COLO668 (cell line): ENCODE results near the gene LYPD5.
"Not testable (repeated sequence)": the region's sequence is repeated elsewhere in the genome, so short reads cannot be mapped to it uniquely, and the experiment has no call there.

Source experiments
- DNase-seq: peaks from one replicate; lab custom pipeline; 2025; ENCODE audit not compliant: unreplicated experiment; lab: John Stamatoyannopoulos, UW

The LYPD5 gene

DNA sequence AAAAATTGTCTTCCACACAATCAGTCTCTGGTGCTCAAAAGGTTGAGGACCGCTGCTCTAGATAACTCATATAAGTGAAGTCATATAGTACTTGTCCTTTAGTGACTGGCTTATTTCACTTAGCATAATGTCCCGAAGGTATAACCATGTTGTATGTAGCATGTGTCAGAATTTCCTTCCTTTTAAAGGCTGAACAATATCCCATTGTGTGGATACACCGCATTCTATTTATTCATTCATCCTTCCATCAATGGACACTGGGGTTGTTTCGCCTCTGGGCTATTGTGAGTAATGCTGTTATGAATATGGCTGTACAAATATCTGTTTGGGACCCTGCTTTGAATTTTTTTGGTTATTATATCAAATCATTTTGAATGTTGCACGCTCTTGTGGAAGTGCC, 4.6 kb upstream of the LYPD5 start:
- DNase-seq = no peak

DNA sequence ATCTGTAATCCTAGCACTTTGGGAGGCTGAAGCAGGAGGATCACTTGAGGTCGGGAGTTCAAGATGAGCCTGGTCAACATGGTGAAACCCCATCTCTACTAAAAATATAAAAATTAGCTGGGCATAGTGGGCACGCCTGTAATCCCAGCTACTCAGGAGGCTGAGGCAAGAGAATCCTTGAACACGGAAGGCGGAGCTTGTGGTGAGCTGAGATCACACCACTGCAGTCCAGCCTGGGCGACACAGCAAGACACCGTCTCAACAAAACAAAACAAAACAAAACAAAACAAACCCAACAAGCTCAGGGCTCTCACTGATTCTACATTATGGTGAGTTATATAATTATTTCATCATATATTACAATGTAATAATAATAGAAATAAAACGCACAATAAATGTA, 4.2 kb upstream of the LYPD5 start:
- DNase-seq = not testable (repeated sequence)

DNA sequence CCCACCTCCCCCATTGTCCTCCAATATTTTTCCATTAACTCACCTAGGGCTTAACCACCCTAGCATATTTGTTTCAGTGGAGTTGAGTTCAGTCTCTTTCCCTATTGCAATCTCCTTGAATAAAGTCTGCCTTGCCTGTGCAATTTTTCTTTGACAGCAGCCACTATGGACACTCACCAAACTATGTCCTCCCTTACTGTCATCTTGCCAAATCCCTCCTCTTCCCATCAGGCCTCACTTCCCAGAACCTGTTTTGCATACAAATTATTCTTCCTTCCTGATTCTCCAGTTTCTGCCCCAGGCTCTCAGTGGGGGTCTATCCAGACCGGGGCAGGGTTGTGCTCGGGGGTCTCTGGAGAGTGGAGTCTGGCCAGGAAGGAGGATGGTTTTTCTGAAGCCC, 2.2 kb upstream of the LYPD5 start:
- DNase-seq = no peak

DNA sequence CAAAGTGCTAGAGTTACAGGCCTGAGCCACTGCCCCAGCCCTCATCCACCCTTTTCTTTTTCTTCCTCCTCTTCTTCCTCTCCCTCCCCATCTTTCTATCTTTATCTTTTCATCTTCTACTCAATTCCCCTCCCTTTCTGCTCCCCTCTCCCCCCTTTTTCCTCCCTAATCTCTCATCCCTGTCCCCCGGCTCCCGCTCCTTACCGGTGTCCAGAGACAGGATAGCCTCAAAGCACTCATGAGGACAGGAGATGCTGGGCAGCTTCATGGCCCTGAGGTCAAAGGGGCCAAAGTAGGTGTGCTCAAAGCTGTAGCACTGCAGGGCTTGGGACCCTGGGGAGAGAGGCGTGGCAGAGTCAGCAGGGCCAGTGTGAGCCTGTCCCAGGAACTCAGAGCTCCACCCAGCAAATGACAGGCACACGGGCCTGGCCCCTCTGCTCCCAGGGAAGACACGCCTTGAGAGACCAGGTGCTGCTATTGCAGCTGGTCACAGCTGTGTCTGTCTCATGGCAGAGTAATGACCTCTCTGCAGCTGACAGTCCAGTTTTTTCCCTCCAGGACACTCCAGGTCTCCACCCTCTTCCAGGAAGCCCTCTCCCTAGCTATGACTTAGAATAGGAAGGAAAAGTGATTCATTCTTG, 2.6 kb downstream of the LYPD5 start:
- peak; percentile 34 for DNase-seq

DNA sequence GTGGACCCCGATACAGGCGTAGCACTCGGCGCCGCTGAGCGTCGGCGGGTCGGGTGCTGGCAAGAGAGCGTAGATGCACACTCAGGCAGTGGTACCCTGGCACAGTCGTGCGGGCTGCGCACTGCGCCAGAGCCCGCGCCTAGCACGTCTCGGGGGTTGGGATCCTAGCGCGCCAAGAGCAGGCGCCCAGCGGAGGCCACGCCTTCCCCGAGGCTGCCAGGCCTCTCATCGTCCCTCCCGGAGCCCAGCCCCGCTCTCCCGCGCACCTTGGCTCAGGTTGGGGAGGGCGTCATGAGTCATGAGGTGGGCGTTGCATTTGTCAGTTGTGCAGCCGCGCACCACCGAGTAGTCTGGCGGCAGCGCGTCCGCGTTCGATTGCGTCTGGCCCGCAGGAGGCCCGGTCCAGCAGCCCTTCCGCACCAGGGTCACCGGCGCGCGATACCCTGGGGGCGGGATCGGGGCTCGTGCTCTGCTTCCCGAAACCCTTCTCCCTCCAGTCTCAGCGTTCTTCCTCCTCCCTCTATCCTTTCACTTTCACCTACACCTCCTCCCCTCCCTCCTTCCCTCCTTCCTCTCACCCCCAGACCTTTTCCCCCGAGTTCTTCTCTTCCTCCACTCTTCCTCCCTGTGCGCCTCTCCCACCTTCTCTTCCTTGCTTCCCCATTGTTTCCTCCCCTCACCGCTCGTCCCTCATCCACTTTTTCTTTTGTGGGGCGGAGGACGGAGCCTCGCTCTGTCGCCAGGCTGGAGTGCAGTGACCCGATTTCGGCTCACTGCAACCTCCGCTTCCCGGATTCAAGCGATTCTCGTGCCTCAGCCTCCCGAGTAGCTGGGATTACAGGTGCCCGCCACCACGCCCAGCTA, 3.5 kb downstream of the LYPD5 start:
- peak; percentile 72 for DNase-seq

DNA sequence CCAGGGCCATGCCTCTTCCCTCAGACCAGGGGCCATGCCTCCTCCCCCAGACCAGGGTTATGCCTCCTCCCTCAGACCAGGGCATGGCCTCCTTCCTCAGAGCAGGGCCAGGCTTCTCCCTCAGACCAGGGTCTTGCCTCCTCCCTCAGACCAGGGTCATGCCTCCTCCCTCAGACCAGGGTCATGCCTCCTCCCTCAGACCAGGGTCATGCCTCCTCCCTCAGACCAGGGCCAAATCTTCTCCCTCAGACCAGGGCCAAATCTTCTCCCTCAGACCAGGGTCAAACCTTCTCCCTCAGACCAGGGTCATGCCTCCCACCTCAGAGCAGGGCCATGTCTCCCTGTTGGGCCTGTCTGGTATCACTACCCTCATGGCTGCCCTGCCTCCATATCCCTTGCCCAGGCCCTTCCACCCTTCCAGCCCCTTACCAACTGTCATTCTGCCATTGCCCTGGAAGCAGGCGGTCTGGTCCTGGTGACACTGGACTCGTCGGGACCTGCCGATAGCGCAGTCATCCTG, 4.2 kb downstream of the LYPD5 start:
- DNase-seq = no peak

DNA sequence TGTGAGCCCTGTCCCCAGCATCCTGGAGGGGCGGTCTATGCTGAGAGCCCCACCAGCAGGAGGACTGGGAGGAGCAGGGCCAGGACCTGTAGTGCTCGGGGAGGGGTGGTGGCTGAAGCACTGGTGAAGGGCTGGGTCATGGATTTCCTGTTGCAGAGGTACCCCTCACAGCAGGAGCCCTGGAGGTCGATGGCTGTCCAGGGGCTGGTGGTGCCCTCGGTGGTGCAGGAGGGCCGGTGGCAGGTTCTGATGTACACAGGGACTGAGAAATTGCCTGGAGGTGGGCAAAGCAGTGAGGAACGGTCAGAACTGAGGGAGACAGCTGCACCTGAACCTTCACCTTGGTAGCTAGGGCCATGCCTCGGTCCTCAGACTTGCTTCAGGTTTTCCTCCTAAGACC, 4.7 kb downstream of the LYPD5 start:
- DNase-seq = no peak

DNA sequence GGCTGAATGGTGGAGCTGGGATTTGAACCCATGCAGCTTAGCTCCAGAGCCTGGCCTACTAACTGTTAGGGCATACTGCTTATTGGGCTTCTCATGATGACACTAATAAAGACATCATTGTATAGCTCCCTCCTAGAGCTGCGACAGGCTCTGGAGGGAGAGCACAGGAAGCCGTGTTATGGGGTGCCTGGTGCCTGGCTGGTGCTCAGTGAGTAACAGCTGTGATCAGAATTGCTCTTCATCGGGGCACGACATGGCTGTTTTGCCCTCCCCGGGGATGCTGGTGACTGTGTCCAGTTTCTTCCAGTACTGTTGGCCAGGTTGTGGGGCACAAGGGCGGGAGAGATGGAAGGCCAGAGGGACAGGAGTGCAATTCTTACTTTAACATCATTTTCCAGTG, 5.1 kb downstream of the LYPD5 start:
- no peak for DNase-seq

DNA sequence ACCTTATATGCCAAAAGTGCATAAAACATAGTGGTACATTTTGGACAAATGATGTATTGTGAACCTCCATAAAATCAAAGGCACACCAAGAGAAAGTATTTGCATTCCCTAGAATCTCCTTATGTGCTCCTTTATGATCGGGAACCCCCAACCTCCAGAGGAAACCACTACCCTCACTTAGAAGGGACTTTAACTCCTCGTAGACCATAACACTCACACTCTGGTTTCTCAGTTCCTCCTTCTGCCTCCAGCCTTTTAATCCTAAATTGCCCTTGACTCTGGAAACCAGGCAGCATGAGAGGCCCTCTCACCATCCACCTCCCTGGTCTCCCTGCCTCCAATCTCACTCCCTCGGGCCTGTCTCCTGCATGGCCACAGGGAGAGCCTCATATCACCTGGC, 11.7 kb downstream of the LYPD5 start:
- DNase-seq = no peak

DNA sequence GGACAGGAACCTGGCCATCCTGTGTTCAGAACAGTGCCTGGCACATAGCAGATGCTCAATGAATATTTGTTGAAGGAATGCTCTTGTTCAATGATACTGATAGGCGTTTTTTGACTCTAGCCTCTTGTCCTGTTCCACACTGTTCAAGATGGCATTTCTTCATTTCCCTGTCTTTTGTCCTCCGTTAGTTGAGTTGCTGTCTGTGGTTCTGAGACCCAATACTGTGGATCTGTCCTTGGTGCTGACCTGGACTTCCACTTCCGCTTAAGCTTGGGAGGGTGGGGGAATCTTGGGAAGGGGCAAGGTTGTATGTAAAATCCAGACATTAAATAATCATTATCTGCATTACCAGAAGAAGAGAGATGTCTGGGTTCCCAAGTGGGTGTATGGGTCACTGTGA, 13.2 kb downstream of the LYPD5 start:
- DNase-seq = no peak

DNA sequence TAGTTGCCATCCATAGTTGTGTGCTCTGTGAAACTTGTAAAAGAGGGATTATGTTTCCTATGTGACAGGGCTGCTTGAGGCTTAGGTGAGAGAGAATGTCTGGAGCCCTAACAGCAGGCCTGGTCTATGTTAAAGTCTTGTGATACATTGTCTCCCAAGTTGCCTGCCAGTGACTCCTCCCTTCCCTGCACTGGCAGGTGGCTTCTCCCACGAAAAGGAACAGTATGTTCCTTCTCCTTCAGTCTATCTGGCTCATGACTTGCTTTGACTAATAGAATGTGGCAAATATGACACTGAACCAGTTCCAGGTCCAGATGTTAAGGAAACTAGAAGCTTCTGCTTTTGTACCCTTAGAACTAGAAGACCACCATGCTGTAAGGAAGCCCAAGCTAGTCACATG, 15.6 kb downstream of the LYPD5 start:
- DNase-seq = no peak

DNA sequence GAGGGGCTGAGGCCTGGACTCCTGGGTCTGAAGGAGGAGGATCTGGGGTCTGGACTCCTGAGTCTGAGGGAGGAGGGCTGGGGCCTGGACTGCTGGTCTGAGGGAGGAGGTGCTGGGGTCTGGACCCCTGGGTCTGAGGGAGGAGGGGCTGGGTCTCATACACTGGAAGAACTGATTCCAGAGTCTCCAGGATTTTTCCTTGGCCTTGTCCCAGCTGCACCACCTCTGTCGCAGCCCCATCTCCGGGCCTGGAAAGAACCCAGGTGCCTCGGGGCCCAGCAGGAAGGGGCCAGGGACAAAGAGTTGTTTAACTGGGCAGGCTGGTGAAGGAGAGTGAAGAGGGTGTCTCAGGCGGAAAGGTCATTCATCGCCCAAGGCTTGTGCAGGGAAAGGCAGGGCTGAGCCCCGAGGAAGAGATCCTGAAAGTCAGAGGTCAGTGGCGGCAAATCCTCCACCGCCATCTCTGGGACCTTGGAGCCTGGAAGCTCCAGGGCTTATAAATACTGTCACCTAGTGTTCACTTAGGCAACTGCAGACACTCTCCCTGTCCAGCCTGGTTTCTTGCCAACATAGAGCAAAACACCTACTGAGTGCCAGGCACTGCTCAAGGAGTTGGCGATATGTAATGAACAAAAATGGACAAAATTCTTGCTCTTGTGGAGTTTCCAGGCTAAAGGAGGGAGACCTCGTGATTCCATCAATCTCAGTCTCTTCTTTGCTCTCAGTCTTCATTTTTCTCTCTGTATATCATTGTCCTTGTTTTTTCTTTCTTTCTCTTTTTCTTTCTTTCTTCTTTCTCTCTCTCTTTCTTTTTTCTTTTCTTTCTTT, 17.1 kb downstream of the LYPD5 start:
- DNase-seq = peak; percentile 53

DNA sequence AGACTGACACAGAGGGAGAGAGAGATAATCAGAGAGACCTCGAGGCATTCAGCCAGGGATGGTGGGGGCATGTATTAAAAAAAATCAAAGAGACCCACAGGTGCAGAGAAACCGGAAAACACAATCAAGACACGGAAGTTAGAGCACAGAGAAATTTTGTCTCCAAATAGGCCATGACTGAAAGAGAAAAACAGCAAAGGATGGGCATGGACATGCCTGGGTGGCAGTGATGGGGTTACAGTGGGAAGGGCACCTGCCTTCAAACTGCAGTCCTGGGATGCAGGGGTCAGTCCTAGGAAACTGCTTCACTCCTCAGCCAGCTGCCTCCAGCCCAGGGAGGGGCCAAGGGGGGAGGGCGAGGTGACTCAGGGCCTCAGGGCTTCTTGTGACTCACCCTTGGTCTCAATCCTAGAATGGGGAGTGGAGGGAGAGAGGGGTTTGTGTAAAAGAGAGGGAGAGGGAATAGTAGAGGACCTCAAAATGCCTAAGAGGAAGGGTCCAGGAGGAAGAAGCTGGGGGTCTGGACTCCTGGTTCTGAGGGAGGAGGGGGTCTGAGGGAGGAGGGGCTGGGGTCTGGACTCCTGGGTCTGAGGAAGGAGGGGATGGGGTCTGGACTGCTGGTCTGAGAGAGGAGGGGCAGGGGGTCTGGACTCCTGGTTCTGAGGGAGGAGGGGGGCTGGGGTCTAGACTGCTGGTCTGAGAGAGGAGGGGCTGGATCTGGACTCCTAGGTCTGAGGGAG, 17.8 kb downstream of the LYPD5 start:
- DNase-seq = no peak

DNA sequence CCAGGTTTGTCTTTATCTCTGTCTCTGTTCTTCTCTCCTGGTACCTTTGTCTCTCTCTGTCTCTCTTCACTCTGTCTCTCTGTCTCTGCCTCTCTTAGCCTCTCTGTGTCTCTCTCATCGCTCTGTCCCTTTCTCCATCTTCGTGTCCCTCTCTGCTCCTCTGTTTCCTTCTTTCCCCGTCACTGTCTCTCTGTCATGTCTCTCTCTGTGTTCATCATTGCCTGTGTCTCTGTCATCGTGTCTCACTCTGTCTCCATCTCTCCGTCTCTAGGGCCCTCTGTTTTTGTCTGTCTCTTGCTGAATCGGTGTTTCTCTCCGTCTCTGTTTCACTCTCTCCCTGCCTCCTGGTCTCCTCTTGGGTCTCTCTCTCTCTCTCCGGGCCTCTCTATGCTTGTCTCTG, 18.6 kb downstream of the LYPD5 start:
- no peak for DNase-seq

DNA sequence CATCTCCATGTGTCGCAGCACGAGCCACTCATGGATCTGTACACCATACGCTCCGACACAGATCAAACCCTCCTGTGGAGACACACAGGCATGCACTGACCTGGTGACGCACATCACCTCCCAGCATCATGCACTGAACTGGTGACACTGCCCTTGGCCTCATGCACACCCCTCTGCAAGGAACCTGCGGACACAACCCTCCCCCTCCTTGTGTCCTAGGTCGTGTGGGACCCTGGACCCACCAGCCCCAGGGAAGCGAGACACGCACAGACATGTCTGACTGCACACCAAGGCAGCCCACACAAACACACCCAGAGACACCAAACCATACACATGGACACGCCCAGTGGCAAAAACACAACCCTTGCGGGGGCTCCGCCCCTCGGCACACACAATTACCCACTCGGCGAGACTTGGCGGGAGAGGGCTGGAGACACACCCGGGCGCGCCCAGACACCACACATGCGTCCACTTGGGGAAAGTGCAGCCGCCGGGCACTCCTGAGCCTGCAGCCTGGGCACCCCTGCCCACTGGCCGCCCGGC, 19.5 kb downstream of the LYPD5 start:
- peak; percentile 27 for DNase-seq

DNA sequence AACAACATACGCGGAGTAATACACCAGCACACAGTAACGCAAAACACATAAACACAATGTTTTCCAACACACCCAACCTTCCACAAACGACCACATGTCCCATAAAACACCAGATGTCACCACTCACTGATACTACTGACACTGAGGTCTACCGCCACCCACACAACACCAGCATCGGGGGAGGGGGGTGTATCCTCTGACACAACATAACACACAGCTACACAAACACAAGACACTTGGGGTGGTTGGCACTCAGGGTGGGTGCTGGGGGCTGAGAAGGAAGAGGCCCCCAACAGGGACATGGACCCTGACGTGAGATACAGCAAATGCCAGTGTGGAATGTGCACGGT, 20.0 kb downstream of the LYPD5 start:
- no peak for DNase-seq

DNA sequence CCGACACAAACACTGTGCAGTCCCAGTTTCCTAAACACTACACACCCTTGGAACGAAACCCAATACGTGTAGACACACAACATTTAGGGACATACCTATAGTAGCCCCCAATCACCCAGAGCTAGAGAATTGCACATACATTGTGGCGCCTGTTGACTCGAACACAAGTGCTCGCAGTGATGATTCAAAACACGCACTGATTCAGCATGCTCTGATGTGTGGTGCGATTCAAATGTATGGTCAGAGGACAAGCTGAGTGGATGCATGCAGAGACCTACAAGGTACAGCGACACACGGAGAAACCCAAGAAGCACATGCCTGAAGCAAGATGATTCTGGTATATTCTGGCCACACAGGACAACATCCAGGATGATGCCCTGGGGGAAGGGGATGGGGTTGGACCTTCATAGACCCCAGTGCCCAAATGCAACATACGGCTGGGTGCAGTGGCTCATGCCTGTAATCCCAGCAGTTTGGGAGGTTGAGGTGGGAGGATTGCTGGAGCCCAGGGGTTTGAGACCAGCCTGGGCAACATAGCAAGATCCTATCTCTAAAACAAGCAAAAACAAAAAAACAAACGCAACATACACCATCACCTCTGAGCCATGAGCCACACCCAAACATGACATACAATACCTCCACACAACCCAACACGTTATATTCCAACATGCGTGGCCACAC, 20.5 kb downstream of the LYPD5 start:
- DNase-seq = no peak

DNA sequence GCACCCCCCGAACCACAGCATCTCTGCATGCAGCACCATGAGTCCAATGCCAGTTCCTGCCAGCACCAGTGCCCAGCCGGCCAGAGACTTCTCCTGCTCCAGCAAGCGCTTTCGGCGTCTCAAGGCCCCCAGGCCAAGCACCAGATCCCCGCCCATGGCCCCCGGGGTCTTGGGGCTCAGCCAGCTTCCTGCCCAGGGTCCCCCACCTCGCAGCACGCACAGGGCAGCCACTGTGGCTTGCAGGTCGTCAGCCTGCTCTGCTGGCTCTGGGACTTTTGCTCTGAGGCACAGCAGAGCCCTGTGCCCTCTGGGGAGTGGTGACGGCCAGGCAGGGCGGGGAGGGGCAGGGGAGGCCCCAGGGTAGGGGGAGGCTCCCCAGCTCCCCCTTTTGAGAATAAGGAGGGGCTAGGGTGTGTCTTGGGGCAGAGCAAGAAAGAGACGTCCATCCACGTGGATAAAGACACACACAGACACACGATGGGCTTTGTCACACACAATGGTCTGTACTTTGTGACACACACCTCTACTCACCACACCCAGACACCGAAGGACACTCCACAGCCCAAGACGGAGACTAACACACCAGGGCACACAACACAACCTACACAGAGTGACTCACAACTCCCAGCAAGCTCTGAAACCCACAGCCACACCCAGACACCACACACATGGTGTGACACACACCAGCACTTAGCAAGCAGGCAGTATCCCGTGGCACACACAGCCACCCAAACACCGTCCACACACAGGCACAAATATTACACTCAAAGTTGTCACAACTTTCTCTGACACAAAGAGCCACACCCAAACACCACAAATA, 21.3 kb downstream of the LYPD5 start, which contains the start of gene KCNN4:
Gene KCNN4 (minus strand): TSS at position 268 of the 820 bp plus-strand sequence. CDS start 112 bp downstream, at position 156.
- DNase-seq = no peak

DNA sequence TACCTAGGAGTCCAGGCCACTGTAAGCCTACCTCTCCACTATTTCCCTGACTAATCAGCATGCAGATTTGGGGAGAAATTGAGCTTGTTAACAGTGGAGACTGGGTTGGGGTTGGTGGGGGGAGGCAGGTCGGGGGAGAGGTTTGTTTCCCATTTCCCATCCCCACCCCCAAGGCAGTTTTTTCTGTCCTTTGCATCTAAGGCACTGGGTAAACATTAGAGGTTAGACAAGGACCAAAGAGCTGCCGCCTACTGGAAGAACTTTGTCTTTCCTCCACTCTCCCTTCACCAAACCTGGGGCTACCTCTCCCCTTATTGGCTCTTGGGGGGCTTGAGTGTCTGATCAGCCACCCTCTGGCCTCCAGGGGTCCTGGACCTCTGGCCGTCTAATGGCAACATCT, 22.4 kb downstream of the LYPD5 start:
- DNase-seq = no peak
